Lung (tissue), 16 donors: Measurements from ENCODE around the gene MREG. TPM values are rescaled to one million over a fixed set of nuclear protein-coding genes. Genes with fewer than 3 reads are reported as not detected.

Experiments used
- ATAC-seq: fragments of 200-7000 bp; cut with Tn5 transposase; one replicate; pipeline ENCODE4 v1.9.1; 2020; ENCODE audit warnings: moderate number of reproducible peaks; ENCODE audit not compliant: insufficient read depth, low FRiP score
- DNase-seq, 3 donors: peaks; one replicate each; pipeline ENCODE4 v3.0.0-alpha.2; 2013 to 2017
- H3K27ac ChIP-seq, 2 donors: one replicate each; pipeline ENCODE4 v1.5.1; 2013; ENCODE audit warnings: mild to moderate bottlenecking in 2 of 2, moderate library complexity in 2 of 2, control low read depth in 1 of 2, inconsistent platforms in 1 of 2, low read depth in 1 of 2, low read length in 1 of 2
- H3K27me3 ChIP-seq, 3 donors: one replicate each; pipeline ENCODE4 v1.5.1; 2013; ENCODE audit warnings: low read length in 2 of 3; ENCODE audit not compliant: control insufficient read depth in 3 of 3, insufficient read depth in 3 of 3
- H3K36me3 ChIP-seq, 4 donors: one replicate each; pipeline ENCODE4 v1.5.1; 2013; ENCODE audit warnings: low read length in 4 of 4, mild to moderate bottlenecking in 1 of 4, moderate library complexity in 1 of 4; ENCODE audit not compliant: control insufficient read depth in 4 of 4, insufficient read depth in 4 of 4
- H3K4me1 ChIP-seq, 5 donors: one replicate each; pipeline ENCODE4 v1.5.1; 2013; ENCODE audit warnings: low read length in 5 of 5, mild to moderate bottlenecking in 2 of 5, moderate library complexity in 1 of 5; ENCODE audit not compliant: control insufficient read depth in 5 of 5, insufficient read depth in 5 of 5
- H3K4me3 ChIP-seq: one replicate; pipeline ENCODE4 v1.5.1; 2013; ENCODE audit warnings: mild to moderate bottlenecking, control low read depth, moderate library complexity
- H3K9ac ChIP-seq, 2 donors: one replicate each; pipeline ENCODE4 v1.5.1; 2013; ENCODE audit warnings: low read length in 2 of 2, control low read depth in 1 of 2; ENCODE audit not compliant: insufficient read depth in 1 of 2
- H3K9me3 ChIP-seq, 4 donors: one replicate each; pipeline ENCODE4 v1.5.1; 2013; ENCODE audit warnings: low read length in 3 of 4, mild to moderate bottlenecking in 1 of 4, moderate library complexity in 1 of 4; ENCODE audit not compliant: control insufficient read depth in 4 of 4, insufficient read depth in 3 of 4
- WGBS, 2 donors: extraction: QIAGEN DNeasy Blood & Tissue Kit; methylation state at CpG; one replicate each; pipeline ENCODE4 v1.1.7; 2013; 5-methylcytosine and 5-hydroxymethylcytosine counted together
- long read RNA-seq, 5 donors: transcript quantifications; one replicate each; lab custom pipeline, GENCODE V29; 2026
- polyA plus RNA-seq, 2 donors: library from polyadenylated mRNA; stranded (reverse); fragments of 200-250 nt; gene quantifications; one replicate each; pipeline ENCODE4 v1.2.1, GENCODE V29; 2013
- total RNA-seq, 2 donors: library from RNA; depleted of rRNA in 1 of 2; stranded (reverse); fragments of >200 nt in 1 of 2; gene quantifications; one replicate each; pipeline ENCODE4 v1.2.1, GENCODE V29; 2014 to 2021
- TF ChIP-seq, protein P1 (sequence below): IDR thresholded peaks from 2 replicates; pipeline ENCODE4 v1.5.1; 2012; ENCODE audit warnings: mild to moderate bottlenecking; ENCODE audit errors: control extremely low read depth, extremely low read depth
- donor health status: control.
- donor health status: control.
- donor health status: Bipolar disorder and iron deficiency.
- donor health status: healthy.
- donor health status: DM: yes; HTN: yes; CAD: no.

Gene MREG, protein sequence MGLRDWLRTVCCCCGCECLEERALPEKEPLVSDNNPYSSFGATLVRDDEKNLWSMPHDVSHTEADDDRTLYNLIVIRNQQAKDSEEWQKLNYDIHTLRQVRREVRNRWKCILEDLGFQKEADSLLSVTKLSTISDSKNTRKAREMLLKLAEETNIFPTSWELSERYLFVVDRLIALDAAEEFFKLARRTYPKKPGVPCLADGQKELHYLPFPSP
- 10 to 100 TPM; 16.4 to 30.2 TPM for total RNA-seq
- polyA plus RNA-seq: 1 to 10 TPM; 6.9 to 7.7 TPM
- long read RNA-seq, donor 1, transcript MREG-201 (5 exons, 1,314 nt): major isoform, 5 of 40 reads
- long read RNA-seq, donor 1, partial matches to known transcripts: 35 of 40 reads
- long read RNA-seq, donor 1, other reads (novel, unspliced or antisense): 0 of 40 reads
- long read RNA-seq, donor 2, partial matches to known transcripts: 0 of 1 reads
- long read RNA-seq, donor 2, other reads (novel, unspliced or antisense): 0 of 1 reads
- long read RNA-seq, donor 3, partial matches to known transcripts: 0 of 1 reads
- long read RNA-seq, donor 3, other reads (novel, unspliced or antisense): 0 of 1 reads
- long read RNA-seq, donor 4: 0 reads
- long read RNA-seq, donor 5, partial matches to known transcripts: 41 of 44 reads
- long read RNA-seq, donor 5, other reads (novel, unspliced or antisense): 0 of 44 reads

DNA sequence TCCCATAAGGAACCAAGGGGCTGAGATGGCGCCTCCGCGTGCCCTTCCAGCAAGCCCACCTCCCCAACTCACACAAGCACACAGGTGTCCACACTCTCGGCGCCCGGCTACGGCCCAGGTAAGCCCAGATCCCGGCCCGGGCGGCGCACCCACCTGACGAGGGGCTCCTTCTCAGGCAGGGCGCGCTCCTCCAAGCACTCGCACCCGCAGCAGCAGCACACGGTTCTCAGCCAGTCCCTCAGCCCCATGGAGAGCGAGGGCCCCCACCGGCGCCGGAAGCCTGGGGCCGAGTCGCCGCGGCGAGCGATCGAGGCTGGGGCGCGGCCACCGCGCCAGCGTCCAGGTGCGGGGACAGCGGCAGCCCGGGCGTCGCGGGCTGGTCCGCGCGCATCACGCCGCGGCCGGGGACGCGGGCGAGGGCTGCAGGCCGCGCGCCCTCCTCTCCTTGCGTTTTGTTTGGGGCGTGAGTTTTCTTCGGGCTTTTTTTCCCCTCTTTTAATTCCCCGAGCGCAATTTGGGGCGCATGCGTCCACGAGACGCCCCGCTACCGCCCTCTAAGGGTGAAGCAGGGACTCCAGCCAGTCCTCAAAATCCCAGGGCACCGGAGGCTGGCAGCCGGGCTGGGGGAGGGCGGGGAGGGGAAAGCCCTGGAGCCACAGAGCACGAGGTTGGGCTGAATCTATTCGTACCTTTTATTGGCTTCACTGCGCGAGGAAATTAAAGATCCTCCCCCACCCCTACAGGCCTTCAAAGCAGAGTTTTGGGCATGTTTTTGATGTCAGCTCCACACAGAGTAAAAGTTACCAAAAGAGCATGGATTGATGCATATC lies at the start of gene MREG:
Gene MREG (minus strand): TSS at position 472 of the 830 bp plus-strand sequence. CDS start 224 bp downstream, at position 248.
- H3K27me3 ChIP-seq: no peaks in the 10 kb centered on the region
- H3K4me1 ChIP-seq: peaks cover 0 to 15% (median 0%) of the 10 kb centered on the region in 5 donors
- ATAC-seq: peak; percentile 87
- TF ChIP-seq, protein P1, sequence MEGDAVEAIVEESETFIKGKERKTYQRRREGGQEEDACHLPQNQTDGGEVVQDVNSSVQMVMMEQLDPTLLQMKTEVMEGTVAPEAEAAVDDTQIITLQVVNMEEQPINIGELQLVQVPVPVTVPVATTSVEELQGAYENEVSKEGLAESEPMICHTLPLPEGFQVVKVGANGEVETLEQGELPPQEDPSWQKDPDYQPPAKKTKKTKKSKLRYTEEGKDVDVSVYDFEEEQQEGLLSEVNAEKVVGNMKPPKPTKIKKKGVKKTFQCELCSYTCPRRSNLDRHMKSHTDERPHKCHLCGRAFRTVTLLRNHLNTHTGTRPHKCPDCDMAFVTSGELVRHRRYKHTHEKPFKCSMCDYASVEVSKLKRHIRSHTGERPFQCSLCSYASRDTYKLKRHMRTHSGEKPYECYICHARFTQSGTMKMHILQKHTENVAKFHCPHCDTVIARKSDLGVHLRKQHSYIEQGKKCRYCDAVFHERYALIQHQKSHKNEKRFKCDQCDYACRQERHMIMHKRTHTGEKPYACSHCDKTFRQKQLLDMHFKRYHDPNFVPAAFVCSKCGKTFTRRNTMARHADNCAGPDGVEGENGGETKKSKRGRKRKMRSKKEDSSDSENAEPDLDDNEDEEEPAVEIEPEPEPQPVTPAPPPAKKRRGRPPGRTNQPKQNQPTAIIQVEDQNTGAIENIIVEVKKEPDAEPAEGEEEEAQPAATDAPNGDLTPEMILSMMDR: no peak
- H3K36me3 ChIP-seq: no peaks in the 10 kb centered on the region
- H3K9ac ChIP-seq: peak within 1 kb of the TSS; percentile 59 to 81
- peak within 1 kb of the TSS; percentile 87 for H3K4me3 ChIP-seq
- H3K9me3 ChIP-seq: no peaks in the 10 kb centered on the region
- DNase-seq: peak; percentile 79 to 86 (median 86)
- 1 to 2% methylated on average over 51 to 70 of the region's 70 CpGs for WGBS, 2 donors
- peak within 1 kb of the TSS in 1 of 2 donors; percentile 93 for H3K27ac ChIP-seq

DNA sequence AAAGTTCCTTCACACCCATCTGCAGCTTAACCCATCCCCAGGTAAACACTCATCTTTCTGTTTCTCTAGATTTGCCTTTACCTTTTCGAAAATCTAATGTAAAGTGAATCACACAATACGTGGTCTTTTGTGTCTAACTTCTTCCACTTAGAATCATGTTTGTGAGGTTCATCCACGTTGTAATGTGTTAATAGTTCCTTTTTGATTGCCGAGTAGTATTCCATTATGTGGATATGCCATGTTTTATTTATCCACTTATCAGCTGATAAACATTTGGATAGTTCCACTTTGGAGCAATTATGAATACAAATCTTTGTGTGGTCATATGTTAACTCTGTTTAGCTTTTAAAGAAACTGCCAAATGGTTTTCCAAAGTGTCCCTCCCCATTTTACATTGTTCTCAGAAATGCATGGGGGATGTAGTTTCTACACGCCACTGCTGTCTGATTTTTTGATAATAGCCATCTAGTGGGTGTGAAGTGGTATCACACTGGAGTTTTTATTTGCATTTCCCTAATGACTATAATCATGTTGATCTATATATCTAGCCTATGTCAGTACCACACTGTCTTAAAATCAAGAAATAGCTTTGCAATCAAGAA lies 46.0 kb upstream of the MREG start:
- Histone ChIP-seq H3K4me1 (peaks cover 0 to 1% (median 0%) of the 10 kb centered on the region in 5 donors), H3K9ac (no peak overlapping the region), H3K27me3 (no peaks in the 10 kb centered on the region), H3K4me3 (no peak overlapping the region), H3K27ac (no peak overlapping the region), H3K9me3 (no peaks in the 10 kb centered on the region), H3K36me3 (peaks cover 0 to 4% (median 3%) of the 10 kb centered on the region in 4 donors)
- WGBS, 2 donors: 95 to 97% methylated on average over 5 of the region's 5 CpGs
- DNase-seq (no peak), ATAC-seq (no peak)
- TF ChIP-seq, protein P1: no peak

DNA sequence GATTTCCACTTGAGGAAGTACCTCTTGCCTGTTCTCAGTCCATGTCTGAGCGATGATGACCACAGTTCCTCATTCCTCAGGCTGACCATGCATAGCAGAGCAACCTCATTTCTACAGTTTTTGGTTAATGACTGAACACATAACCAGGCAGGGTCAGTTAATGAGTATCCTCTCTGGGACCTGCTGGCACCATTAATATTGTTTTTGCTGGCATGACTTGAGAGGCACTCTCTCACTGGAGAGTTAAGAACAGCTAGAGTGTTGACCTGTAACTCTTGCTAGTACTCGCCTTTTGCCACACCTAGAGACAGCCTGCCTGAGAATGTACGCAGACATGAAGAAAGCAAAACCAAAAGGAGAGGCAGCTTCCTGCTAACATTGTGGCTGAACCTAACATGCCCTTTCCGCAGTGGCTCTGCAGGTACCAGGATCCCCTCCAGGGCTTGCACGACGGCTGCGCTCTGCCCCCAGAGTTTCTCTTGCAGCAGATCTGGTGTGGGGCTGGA lies 44.4 kb upstream of the MREG start:
- ATAC-seq: peak; percentile 88
- Histone ChIP-seq H3K9me3 (no peaks in the 10 kb centered on the region), H3K36me3 (peaks cover 0 to 4% (median 3%) of the 10 kb centered on the region in 4 donors), H3K9ac (no peak overlapping the region), H3K27ac (peak overlapping the region in 1 of 2 donors; percentile 89), H3K4me3 (no peak overlapping the region), H3K27me3 (no peaks in the 10 kb centered on the region), H3K4me1 (peaks cover 0 to 1% (median 0%) of the 10 kb centered on the region in 5 donors)
- 47 to 48% methylated on average over 7 of the region's 7 CpGs for WGBS, 2 donors
- peak in 2 of 3 donors; percentile 9 to 18 for DNase-seq
- TF ChIP-seq, protein P1: no peak
